ENCODE data around the gene CCL13.

The CCL13 gene

GRCh38 chr17:34361478-34362061 lies 5.3 kb downstream of the CCL13 start:
- in situ Hi-C loops (cut with MboI; ENCODE audit: low sequenced_read_pairs): no loop called here

GRCh38 chr17:34363183-34363661 lies 6.9 kb downstream of the CCL13 start, which contains the start of gene CCL1:
Gene CCL1, minus strand, starts transcription at chr17:34363233. Its CDS starts 72 bp downstream, at chr17:34363161.
- in situ Hi-C loops (cut with MboI; ENCODE audit: low sequenced_read_pairs): no loop called here

GRCh38 chr17:34364751-34365150 lies 8.5 kb downstream of the CCL13 start:
- in situ Hi-C loops (cut with MboI; ENCODE audit: low sequenced_read_pairs): no loop called here

DNA sequence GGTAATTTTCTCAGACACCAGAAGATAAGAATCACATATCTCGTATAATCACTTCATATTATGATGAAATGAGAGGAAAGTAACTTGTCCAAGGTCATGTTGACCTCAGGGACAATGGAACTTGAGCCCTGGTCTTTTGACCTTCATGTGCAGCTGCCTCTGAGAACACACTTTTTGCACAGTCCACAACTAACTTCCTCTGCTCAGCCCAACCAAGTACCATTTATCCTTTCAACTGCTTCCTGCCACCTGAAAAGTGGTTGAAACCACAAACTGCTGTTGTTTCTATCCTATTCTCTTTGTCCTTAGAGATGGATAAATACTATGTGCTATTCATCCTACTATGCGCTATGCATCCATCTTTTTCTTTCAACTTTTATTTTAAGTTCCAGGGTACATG lies 9.1 kb downstream of the CCL13 start:
- in situ Hi-C loops (cut with MboI; ENCODE audit: low sequenced_read_pairs): no loop called here

DNA sequence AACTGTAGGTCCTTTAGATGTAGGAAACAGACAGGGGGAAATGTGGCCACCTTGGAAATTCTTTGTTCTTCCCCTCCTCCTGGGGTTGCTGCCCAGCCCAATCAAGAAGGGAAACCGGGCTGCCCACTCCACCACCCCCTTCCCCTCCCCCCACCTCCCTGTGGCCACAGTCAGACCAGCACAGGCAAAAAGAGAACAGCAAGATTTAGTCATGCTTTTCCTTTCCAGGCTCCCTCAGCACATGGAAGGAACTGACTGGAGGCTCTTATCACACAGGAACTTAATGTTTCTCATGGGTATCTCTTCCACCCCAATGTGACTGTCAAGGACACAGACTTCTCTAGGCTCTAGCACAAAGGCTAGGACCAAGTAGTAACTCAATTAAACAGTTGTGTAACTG lies 9.7 kb downstream of the CCL13 start:
- in situ Hi-C loops (cut with MboI; ENCODE audit: low sequenced_read_pairs): no loop called here

- in situ Hi-C loops (cut with MboI; ENCODE audit: low sequenced_read_pairs): no loop called here
Measured at GRCh38 chr17:34366529-34367107, 10.3 kb downstream of the CCL13 start.

- in situ Hi-C loops (cut with MboI; ENCODE audit: low sequenced_read_pairs): no loop called here
Measured at GRCh38 chr17:34367486-34368195, 11.4 kb downstream of the CCL13 start.

- in situ Hi-C loops (cut with MboI; ENCODE audit: low sequenced_read_pairs): no loop called here
Measured at GRCh38 chr17:34368196-34368945, 12.1 kb downstream of the CCL13 start.

DNA sequence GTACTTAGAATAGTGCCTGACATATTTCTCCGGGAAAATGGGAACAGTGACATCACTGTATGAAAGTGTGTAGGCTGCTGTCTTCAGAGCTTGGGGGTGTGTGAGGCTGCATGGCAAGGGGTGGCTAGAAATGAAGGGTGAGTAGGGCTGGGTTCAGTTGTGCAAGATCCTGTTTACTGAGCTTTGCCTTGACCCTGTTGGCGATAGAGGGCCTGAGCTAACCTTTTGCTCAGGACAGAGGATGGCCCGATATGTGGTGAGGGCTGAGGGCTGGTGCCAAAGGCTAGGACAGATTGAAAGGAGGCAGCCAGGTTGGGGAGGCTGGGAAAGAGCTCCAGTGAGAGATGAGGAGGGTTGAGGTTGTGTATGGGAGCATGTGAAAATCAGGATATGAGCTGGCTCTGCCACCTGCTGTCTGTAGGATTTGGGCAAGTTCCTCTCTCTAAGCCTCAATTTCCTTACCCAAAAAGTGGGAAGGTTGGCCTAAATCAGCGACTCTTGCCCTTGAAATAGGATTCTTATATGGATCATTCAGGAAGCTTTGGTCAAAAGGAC lies 12.7 kb downstream of the CCL13 start:
- in situ Hi-C loops (cut with MboI; ENCODE audit: low sequenced_read_pairs): no loop called here

- in situ Hi-C loops (cut with MboI; ENCODE audit: low sequenced_read_pairs): no loop called here
Measured at GRCh38 chr17:34369571-34369970, 13.3 kb downstream of the CCL13 start.

DNA sequence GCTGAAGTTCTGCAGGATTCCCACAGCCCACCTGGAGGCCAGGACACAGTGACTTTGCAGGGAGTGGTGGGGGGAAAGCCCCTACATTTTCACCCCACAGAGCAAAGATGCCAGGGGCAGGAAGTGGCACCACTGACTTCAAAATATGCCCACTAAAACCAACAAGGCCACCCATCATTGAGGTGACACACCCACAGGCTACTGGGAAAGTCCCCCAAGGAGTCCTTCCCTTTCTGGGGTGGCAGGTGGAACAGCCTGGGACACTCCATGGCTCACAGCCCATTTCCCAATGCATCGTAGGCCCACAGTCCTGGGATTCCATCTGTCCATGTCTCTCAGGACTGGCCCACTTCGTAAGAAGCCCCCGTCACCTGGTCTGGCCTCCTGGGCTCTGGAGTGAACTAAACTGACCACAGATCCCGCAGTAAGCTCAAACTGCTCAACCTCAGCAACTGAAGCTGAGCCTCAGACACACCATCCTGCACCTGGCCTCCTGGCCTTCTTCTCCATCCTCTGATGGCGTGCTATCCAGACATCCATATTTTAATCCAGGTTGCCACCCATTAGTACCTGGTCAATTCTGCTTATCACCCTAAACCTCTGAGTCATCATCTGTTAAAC lies 14.2 kb downstream of the CCL13 start:
- in situ Hi-C loops (cut with MboI; ENCODE audit: low sequenced_read_pairs): no loop called here

DNA sequence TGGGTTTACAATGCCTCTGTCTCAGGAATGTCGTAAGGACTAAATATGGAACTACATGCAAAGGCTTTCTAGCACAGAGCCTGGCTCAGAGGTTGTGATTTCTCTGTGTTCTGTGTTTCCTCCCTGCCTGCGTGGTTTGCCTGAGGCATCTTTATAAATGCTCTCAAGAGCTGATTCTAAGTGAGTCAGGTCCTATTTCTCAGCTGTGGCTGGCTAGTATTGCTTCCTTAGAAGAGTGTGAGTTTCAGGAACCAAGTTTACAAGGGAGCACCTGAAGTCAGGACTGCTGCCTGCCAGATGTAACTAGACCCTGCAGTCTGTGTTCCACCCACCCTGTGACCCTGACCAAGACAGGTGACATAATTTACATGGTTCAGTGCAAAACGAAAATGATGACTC lies 14.7 kb downstream of the CCL13 start:
- in situ Hi-C loops (cut with MboI; ENCODE audit: low sequenced_read_pairs): no loop called here

DNA sequence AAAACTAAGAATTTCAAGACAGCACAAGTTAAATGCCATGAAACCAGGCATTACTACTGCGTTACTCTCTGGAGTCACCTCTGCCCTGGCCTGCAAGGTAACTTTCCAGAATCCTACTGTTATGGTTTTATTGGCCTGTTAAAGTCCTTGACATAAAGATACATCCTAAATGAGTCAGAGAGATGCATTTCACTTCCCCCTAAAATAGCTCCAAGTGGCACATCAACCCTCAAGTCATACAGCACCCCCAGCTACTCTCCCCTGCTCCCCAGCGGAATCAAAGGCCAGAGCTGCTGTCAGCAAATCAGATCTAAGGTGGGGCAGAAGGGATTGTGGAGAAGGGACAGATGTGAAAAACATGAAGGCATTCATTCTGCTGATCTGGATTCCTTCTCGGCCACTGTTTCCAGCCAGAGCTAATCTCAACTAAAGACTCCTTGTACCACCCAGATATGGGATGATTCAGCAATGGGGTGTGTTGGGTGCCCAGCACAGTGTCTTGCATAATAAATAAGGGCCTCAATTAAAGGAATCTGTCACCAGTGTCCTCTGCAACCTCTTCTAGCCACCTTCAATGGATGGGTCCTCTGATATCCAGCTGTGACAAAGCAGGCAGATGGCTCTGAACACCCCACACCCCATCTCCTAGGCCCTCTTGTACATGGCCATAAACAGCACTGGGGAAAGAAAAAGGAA lies 15.3 kb downstream of the CCL13 start:
- in situ Hi-C loops (cut with MboI; ENCODE audit: low sequenced_read_pairs): no loop called here

- in situ Hi-C loops (cut with MboI; ENCODE audit: low sequenced_read_pairs): no loop called here
Measured at GRCh38 chr17:34374457-34374856, 18.2 kb downstream of the CCL13 start.

DNA sequence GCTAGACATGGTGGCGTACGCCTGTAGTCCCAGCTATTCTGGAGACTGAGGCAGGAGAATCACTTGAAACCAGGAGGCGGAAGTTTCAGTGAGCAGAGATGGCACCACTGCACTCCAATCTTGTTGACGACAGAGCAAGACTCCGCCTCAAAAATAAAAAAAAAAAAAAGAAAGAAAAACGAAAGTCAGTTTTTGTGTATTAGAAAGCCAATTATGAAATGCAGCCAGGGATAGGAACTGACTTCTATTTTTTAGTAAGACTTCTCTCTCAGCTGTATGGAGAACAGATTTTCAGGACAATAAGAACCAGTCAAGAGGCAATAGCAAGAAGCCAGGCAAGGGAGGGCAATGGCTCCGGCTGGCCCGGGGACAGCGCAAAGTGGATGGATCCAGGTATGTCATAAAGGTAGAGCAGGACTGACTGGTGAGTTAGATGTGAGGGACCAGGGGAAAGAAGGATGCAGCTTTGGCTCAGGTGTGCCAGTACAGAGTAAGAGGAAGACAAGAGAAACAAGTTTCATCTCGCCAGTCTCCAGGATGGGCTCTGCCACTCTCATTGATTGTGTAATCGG lies 19.2 kb downstream of the CCL13 start:
- in situ Hi-C loops (cut with MboI; ENCODE audit: low sequenced_read_pairs): no loop called here

GRCh38 chr17:34377078-34377823 lies 21.0 kb downstream of the CCL13 start:
- in situ Hi-C loops (cut with MboI; ENCODE audit: low sequenced_read_pairs): no loop called here

DNA sequence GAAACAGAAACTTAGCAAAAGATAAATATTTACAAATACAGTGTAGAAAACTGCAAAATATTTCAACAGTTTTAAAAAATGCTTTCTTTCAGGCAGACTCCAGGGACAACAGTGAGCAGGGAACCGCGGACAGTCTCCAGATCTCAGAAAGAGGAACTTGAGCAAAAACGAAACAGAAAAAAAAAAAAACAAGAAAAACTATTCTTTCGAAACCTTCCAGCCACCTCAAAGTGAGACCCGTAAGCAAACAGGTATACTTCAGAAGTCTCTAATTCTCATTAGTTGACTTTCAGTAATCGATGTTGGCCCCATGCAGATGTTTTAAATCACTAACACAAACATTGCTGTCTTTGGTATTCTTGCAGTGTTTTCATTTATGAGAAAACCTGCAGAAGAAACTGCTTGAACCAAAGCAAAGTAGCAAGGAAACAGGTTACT lies 22.4 kb downstream of the CCL13 start:
- in situ Hi-C loops (cut with MboI; ENCODE audit: low sequenced_read_pairs): no loop called here

- in situ Hi-C loops (cut with MboI; ENCODE audit: low sequenced_read_pairs): no loop called here
Measured at GRCh38 chr17:34379868-34380267, 23.6 kb downstream of the CCL13 start.

- in situ Hi-C loops (cut with MboI; ENCODE audit: low sequenced_read_pairs): no loop called here
Measured at GRCh38 chr17:34382621-34383124, 26.4 kb downstream of the CCL13 start.
